OCI-LY3 (cell line): ENCODE results near the gene ITPKB.

Experiments used
- CTCF ChIP-seq: fragments of 200-600, 300-600 bp; sonication (generic); IDR thresholded peaks from 2 replicates; pipeline ENCODE4 v1.5.1; 2014; ENCODE audit warnings: antibody characterized with exemption, low read length, low read depth
- EZH2phosphoT487 ChIP-seq: fragments of 200-600 bp; shearing (Covaris generic); IDR thresholded peaks from 2 replicates; pipeline ENCODE4 v1.6.1; 2018; ENCODE audit warnings: antibody characterized with exemption, mixed run types, low read depth

- TF ChIP-seq CTCF: no peak
- TF ChIP-seq EZH2phosphoT487: no peak
Observed at GRCh38 chr1:226627924-226628611, 111.0 kb downstream of the ITPKB start.
